Measurements from ENCODE around the gene ATMIN.

ATMIN gene

DNA sequence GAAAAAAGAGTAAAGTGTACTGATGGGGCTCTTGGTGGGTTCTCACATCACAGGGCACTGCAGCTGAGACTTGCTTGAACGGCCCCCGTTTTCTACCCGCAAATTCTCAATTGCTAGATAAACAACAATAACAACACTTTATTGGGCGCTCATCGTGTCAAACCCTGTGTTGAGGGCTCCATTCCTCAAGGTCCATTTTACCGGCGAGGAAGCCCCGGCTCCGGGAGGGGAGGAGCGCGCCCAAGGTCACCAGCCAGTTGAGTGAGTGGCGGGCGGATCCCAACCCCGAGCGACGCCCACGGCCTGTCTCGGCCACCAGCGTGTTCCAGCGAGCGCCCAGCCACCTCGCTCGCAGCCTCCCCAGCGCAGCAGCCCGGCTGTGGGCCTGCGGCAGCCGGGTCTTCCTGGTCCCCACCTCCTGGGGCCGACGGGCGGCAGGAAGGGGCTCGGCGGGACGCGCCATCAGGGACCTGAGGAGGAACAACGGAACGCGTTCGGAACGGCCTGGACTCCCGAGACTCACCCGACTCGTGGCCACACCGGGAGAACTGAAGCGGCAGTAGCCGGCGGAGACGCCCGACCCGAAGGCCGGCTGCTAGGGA lies 29.3 kb upstream of the ATMIN start:
- DNase-seq = peak; percentile 66 to 69

- DNase-seq = peak; percentile 93 to 97
Measured at GRCh38 chr16:81006813-81007695, 28.6 kb upstream of the ATMIN start, which contains the start of the genes CENPN and CMC2. CENPN (plus strand) TSS chr16:81007214; CDS start chr16:81011940, 4,726 bp downstream. CMC2 (minus strand) TSS chr16:81006885; CDS start chr16:80997394, 9,491 bp downstream.

- no peak for DNase-seq
Measured at GRCh38 chr16:81008505-81008789, 27.2 kb upstream of the ATMIN start.

- DNase-seq = no peak
Measured at GRCh38 chr16:81012974-81013373, 22.7 kb upstream of the ATMIN start.

DNA sequence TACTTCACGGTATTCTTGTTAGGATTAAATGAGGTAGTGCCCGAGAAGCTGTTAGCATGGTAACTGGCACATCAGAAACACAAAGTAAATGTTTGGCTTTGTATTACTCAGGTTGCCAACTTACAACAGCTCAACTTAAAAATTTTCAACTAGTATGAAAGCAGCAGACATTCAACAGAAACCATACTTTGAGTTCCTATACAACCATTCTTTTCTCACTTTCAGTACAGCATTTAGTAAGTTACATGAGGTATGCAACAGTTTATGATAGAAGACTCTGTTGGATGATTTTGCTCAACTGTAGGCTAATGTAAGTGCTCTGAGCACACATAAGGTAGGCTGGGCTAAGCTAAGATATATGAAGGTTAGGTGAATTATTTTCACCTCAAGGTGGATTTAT lies 21.0 kb upstream of the ATMIN start:
- no peak for DNase-seq

DNA sequence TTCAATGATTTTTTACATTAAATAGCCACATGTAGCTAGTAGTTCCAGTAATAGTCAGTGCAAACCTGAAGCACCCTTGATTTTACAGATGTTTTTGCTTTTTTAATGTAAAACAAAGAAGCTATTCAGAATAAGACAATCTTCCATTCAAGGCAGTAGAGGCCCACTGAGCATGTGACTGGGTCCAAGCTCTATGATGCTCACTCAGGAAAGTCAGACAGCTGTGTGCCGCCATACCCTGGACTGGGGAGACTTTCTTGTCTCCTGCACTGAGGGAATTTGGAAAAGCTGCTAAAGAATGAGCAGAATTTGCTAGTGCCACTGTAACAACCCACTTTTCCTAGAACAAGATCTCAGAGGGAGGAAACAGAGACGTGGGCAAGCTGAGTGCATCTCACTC lies 17.1 kb upstream of the ATMIN start:
- DNase-seq = no peak

- DNase-seq = no peak
Measured at GRCh38 chr16:81026429-81026828, 9.2 kb upstream of the ATMIN start.

- no peak for DNase-seq
Measured at GRCh38 chr16:81029930-81030604, 5.6 kb upstream of the ATMIN start.

GRCh38 chr16:81035975-81036750 lies 521 bp downstream of the ATMIN start:
- DNase-seq = peak in 1 of 2 experiments; percentile 41

DNA sequence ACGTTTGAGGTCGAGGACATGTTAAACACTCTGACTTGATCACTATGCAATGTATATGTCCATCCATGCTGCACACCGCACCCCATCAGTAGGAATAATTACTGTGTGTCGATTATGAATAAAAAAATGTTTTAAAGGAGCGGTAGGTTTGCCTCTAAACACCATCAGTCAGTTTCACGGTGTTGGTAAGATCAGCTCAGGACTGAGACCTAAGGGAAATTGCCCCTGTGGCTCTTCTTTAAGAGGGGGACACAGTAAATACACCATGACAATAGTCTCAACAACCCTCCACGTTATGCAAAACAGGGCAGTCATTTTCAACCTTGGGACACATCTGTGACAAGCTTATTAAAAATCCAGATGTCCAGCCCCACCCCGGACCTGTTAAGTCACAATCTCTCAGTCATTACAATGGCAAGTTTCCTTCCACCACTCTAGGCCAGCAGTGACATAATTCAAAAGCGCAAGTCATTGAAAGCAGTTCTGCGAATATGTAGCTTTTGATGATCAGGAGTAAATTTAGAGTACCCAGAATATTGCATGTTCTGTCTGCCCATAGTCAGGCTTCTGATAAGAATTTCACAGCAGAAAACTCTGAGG lies 1.2 kb downstream of the ATMIN start:
- DNase-seq = no peak

- no peak for DNase-seq
Measured at GRCh38 chr16:81040131-81040530, 4.5 kb downstream of the ATMIN start.

GRCh38 chr16:81040842-81041241 lies 5.2 kb downstream of the ATMIN start:
- DNase-seq = no peak

DNA sequence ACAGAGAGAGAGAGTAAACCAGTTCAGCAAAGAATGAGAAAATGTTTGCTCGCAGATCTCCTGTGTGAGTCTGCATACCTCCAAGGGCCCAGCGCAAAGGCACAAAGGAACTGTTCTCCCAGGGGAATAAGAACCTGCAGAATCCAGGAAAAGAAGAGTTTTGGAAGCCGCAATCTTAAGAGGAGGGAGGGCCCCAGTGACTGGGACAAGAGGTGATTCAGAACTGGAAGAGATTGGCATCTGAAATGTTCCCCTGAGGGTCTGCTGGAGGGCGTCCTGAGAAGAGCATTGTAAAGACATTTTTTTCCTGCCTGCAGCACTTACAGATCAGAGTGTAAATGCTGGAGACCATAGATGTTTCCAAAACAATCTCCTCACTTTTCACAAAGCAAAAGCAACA lies 6.1 kb downstream of the ATMIN start:
- DNase-seq = no peak

DNA sequence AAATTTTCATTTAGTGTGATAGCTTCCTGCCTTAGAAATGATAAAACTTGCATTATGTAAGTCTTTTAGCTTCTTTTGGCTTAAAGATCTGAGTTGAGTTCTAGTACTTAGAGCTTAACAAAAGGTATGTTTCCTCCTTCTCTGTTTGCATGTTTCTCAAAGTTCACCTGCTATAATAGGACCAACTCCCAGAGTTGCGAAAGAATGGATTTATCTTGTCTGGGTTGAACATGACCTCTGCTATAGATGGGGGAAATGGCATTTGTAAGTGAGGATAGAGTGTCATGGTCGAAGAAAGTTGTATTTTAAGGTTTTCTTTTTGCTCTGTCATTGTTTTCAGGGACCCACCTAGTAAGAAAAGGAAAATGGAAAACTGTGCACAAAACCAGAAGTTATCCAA lies 7.2 kb downstream of the ATMIN start:
- no peak for DNase-seq

GRCh38 chr16:81053761-81054160 lies 18.1 kb downstream of the ATMIN start:
- no peak for DNase-seq

GRCh38 chr16:81060576-81061306 lies 25.1 kb downstream of the ATMIN start:
- DNase-seq = no peak

GRCh38 chr16:81061307-81061640 lies 25.6 kb downstream of the ATMIN start:
- no peak for DNase-seq

DNA sequence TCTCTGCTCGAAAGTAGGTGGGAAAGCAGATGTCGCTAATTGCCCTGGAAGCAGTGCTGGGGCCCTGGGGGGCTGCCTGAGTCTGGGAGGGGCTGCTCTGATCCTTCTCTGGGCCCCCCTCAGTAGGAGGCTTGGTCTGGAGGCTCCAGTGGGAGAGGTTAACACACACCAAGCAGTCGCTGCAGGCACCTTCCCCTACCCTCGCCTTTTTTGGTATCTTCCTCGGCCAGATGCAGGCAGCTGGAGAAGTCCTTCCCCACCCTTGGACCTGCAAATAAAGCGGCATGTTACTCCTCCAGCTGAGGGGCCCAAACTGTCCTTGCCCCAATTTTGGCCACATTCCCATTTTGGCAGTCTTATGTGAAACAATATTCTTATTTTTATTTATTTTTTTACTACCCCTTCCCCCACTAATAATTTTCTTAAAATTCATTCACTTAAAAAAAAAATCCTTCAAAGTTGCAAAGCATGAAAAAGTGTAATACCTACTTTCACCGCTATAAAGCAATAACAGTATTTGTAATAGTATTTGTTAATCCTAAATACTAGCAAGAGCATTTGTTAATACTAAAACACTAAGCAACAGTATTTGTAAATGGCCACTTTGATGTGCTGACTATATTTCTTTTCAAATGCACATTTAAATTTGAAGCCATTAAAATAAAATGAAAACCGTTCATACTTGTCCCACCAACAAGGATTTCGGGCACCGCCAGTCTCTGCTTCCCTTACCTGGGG lies 26.4 kb downstream of the ATMIN start:
- no peak for DNase-seq

- DNase-seq = no peak
Measured at GRCh38 chr16:81066681-81067080, 31.0 kb downstream of the ATMIN start.

DNA sequence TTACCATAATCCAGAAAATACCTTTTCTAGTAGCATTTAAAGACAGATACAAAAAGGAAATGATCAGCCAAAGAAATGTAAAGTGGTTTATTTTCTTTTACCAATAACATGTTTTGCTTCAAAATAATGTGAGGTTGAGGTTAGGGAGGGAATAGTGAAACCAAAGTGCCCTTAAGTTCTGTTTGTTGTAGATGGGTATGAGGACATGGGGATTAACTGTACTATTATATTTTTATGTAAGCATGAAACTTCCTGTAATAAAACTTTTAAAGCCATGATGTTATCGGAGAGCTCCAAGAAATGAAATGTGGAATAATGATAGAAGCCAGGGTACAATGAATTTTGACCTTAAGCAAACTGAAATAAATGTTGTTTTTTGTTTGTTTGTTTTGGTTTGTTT lies 31.5 kb downstream of the ATMIN start:
- no peak for DNase-seq

- no peak for DNase-seq
Measured at GRCh38 chr16:81069063-81069462, 33.4 kb downstream of the ATMIN start.
